HG02852 (cell line): ENCODE results near the gene INAFM2.
A peak's percentile ranks its signal among the peaks of the same experiment; 100 is the strongest.

ENCODE experiments used
- ATAC-seq: cut with Tn5 transposase; IDR thresholded peaks from one replicate; pipeline ENCODE4 v1.9.1; 2021; ENCODE audit warnings: mild to moderate bottlenecking, moderate library complexity; ENCODE audit not compliant: unreplicated experiment

INAFM2 gene

DNA sequence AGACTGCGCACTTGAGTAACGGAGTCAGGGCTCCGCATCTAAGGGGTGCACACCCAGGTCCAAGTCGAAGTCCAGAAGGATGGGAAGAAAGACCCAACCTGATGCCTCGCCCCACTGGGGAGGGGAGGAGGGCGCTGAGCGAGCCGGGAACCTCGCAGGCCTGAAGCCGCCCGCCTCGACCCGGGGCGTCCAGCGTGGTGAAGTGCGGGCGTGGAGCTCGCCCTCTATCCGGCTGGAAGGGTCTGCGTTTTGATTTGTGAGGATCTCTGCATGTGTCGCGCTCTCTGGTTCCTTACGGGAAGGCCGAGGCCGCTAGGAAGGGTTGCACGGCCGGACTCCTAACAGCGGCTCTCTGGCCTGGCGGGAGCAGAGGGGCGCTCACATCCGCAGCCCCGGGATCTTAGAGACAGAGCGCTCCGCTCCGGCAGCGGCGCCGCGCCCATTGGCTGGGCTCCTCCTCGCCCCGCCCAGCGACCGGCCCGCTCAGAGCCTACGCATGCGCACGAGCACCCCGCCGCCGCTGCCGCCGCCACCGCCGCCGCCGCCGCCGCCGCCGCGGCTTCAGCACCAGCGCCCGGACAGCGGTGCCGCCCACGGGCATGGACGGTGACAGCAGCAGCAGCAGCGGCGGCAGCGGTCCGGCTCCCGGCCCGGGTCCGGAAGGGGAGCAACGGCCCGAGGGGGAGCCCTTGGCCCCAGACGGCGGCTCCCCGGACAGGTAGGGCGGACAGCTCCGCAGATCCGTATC lies 34.4 kb downstream of the INAFM2 start, which contains the start of gene DISP2:
TSS of gene DISP2 (plus strand) at position 497 of the 748 bp plus-strand sequence. CDS start at position 600, 103 bp downstream.
- ATAC-seq = peak; percentile 81

DNA sequence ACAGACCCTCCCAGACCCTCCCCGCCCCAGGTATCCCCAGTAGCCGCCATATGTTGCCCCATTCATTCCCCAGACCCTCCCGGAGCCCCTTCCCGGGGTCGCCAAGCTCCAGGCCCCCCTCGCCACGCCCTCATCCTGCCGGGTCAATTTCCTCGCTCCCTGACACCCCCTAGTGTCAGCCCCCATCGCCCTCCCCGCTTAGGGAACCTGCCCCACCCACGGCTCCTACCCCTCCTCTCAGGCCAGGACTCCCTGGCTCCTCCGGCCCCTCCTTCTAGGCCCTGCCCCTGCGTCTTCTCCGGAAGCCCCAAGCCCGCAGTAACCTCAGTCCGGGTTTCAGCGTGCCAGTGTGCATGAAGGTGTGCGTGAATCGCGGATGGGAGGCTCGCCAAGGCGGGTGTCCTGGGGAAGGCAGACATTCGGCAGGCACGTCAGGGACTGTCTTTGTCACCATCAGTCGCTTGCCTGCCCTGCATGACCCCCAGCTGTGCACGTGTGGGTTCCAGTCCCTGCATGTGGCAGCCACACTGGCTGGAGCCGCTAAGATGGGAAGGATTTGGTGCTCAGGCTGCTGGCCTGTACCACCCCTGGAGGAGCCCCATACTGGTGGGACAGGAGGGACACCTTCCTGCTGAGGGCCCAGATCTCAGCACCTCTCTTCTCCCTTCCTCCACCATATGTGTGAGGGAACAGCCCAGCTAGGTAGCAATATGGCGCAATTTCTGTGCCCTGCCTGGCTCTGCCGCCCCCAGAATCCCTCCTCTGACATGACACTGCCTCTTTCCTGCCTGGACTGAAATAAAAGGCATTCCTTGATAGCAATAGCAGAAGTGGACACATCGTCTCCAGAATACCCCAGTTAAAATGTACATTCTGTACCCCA lies 35.2 kb downstream of the INAFM2 start:
- peak; percentile 20 for ATAC-seq

DNA sequence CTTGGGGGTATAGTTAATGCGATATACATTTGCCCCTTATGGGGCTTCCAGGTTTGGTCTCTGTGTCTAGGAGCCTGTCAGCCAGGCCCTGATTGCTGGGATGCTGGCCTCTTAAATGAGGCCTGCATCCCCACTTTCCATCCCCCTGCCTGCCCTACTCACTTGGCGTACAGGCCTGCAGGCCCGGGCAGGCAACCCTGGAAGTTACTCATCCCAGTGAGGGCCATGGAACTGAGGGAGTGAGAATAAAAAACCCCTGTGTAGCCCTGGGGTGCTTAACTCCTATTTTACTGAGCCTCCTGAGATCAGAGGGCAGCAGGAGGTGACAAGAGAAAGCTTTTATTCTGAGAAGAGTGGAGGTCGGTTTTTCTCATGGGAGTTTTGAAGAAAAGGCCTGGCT lies 36.5 kb downstream of the INAFM2 start:
- no peak for ATAC-seq

DNA sequence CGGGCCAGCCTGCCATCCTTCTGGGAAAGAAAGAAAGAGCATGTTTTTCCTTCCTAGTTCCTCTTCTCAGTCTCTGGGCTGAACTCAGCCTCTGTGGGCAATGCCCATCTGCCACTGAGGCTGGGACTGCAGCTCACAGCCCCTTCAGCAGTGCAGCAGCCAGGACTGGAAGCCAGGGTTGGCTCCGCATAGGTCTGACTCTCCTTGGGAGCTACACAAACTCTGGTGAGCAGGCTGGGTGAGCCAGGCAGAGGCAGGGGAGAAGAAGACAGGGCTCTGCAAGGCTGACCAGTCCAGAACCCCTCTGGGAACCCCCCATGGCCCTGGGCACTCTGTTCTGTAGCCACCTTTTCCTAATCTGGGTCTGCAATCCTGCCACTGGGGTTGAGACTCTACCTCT lies 38.1 kb downstream of the INAFM2 start:
- no peak for ATAC-seq

DNA sequence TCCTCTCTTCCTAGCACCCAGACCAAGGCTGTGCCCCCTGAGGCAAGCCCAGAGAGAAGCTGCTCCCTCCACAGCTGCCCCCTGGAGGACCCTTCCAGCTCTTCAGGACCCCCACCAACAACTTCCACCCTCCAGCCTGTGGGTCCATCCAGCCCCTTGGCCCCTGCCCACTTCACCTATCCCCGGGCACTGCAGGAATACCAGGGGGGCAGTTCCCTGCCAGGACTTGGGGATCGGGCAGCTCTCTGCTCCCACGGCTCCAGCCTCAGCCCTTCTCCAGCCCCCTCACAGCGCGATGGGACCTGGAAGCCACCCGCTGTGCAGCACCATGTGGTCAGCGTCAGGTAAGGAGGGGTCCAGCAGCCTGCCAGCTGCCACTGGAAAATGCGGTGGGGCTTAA lies 40.1 kb downstream of the INAFM2 start:
- no peak for ATAC-seq

DNA sequence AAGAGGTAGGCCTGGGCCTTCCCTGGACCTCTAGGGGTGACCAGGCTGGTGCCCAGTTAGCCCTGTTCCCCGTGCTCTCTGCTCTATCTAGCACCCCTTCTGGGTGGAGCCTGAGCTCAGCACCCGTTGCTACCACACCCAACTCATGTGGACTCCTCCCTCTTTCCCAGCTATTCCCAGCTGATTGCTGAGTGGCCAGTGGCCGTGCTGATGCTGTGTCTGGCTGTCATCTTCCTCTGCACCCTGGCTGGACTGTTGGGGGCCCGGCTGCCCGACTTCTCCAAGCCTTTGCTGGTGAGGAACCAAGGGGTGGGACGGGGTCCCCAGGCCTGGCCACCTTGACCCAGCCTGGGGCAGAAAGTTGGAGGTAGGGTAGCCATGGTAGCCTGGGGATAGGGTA lies 40.8 kb downstream of the INAFM2 start:
- ATAC-seq = no peak

DNA sequence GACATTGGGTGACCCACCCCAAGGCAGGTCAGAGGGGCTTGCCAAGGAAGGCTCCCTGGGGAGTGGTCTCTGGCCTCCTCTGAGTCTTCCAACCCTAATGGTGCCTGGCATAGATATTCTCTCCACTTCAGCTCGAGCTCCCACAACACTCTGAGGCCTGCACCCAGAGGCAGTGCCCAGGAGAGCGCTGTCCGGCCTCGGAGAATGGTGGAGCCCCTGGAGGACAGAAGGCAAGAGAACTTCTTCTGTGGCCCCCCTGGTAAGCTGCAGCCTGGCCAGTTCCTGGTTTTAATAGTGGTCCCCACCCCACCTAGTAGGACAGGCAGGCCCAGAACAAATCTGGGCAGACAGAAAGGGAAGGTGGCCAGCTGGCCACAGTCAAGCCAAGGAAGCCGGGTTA lies 41.5 kb downstream of the INAFM2 start:
- no peak for ATAC-seq

DNA sequence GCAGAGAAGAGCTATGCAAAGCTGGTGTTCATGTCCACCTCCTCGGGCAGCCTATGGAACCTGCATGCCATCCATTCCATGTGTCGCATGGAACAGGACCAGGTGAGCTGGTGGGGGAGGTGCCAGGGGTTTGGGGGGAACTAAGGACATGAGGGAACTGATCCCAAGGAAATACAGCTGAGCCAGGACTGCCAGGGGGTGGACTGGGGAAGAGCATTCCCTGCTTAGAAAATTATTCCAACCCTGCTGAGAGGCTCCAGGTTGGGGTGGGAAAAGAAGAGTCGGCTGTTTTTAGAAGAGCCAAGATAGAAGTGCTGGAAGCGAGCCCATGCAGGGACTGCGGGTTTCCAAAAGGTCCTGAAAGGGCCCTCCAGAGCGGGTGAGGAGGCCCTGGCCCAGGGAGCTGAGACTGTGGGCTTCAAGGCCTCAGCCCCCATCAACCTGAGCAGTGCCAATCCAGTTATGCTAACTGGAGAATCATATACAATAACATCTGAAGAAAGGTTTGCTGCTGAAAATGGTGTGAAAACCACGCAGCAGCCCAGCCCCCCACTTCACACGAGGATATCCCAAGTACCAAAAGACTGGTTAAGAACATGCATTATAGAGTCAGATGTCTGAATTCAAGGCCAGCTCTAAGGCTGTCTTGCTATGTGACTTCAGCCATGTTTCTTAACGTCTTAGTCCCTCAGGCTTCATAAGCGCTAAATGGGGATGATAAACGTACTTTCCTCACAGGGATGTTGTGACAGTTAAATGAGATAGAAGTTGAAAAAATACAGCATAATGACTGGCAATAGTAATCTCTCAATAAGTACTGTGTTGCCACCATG lies 42.3 kb downstream of the INAFM2 start:
- no peak for ATAC-seq

DNA sequence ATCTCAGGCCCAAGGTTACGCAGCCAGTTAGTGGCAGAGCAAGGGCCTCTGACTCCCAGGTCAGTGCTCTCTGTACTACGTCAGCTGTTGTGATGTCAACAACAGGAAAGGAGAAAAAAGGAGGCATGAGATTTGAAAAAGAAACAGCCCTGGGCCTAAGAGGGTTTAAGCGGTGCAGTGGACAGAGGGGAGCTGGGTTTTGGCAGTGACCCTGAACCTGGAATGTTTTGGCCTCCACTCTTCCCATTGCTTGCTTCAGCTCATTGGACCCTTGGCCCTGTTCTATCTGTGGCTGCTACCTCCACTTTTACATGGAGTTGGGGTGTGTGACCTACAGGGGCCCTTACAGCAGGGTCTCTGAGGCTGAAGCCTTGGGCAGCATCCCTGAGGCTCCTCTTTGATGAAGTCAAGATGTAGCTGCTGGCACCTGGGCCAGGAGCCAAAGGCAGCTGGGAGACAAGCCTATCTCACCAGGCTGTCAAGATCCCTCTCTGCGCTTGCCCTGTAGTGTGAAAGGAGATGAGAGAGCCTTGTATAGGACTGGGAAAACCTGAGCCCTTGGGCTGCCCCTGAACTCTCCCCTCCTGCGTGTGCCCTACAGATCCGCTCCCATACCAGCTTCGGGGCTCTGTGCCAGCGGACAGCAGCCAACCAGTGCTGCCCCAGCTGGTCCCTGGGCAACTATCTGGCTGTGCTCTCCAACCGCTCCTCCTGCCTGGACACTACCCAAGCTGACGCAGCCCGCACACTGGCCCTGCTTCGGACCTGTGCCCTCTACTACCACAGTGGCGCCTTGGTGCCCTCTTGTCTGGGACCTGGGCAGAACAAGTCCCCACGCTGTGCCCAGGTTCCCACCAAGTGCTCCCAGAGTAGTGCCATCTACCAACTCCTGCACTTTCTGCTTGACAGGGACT lies 43.2 kb downstream of the INAFM2 start:
- no peak for ATAC-seq

DNA sequence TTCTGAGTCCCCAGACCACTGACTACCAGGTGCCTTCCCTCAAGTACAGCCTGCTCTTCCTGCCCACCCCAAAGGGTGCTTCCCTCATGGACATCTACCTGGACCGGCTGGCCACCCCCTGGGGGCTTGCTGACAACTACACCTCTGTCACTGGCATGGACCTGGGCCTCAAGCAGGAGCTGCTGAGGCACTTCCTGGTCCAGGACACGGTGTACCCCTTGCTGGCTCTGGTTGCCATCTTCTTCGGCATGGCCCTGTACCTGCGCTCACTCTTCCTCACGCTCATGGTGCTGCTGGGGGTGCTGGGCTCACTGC lies 43.8 kb downstream of the INAFM2 start:
- no peak for ATAC-seq

DNA sequence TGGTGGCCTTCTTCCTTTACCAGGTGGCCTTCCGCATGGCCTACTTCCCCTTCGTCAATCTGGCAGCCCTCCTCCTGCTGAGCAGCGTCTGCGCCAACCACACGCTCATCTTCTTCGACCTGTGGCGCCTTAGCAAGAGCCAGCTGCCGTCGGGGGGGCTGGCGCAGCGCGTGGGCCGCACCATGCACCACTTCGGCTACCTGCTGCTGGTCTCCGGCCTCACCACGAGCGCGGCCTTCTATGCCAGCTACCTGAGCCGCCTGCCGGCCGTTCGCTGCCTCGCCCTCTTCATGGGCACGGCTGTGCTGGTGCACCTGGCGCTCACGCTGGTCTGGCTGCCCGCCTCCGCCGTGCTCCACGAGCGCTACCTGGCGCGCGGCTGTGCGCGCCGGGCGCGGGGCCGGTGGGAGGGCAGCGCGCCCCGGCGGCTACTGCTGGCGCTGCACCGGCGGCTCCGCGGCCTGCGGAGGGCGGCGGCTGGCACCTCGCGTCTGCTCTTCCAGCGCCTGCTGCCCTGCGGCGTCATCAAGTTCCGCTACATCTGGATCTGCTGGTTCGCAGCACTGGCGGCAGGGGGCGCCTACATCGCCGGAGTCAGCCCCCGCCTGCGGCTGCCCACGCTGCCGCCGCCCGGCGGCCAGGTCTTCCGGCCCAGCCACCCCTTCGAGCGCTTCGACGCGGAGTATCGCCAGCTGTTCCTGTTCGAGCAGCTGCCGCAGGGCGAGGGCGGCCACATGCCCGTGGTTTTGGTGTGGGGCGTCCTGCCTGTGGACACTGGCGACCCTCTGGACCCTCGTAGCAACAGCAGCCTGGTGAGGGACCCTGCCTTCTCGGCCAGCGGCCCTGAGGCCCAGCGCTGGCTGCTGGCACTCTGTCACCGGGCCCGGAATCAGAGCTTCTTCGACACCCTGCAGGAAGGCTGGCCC lies 44.5 kb downstream of the INAFM2 start:
- peak; percentile 80 for ATAC-seq

DNA sequence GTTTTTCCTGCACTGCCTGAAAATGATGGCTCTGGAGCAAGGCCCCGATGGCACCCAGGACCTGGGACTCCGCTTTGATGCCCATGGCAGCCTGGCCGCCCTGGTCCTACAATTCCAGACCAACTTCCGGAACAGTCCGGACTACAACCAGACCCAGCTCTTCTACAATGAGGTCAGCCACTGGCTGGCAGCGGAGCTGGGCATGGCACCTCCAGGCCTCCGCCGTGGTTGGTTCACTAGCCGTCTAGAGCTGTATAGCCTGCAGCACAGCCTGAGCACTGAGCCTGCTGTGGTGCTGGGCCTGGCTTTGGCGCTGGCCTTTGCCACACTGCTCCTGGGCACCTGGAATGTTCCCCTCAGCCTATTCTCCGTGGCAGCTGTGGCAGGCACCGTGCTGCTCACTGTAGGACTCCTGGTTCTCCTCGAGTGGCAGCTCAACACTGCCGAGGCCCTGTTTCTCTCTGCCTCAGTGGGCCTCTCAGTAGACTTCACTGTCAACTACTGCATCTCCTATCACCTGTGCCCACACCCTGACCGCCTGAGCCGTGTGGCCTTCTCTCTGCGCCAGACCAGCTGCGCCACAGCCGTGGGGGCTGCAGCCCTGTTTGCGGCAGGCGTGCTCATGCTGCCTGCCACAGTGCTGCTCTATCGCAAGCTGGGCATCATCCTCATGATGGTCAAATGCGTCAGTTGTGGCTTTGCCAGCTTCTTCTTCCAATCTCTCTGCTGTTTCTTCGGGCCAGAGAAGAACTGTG lies 45.4 kb downstream of the INAFM2 start:
- ATAC-seq = no peak

DNA sequence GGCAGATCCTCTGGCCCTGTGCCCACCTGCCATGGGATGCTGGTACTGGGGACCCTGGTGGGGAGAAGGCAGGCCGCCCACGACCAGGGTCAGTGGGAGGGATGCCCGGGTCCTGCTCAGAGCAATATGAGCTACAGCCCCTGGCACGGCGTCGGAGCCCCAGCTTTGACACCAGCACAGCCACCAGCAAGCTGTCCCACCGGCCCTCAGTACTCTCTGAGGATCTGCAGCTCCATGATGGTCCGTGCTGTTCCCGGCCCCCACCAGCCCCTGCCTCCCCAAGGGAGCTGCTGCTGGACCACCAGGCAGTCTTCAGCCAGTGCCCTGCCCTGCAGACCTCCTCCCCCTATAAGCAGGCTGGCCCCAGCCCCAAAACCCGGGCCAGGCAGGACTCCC lies 46.0 kb downstream of the INAFM2 start:
- ATAC-seq = no peak

DNA sequence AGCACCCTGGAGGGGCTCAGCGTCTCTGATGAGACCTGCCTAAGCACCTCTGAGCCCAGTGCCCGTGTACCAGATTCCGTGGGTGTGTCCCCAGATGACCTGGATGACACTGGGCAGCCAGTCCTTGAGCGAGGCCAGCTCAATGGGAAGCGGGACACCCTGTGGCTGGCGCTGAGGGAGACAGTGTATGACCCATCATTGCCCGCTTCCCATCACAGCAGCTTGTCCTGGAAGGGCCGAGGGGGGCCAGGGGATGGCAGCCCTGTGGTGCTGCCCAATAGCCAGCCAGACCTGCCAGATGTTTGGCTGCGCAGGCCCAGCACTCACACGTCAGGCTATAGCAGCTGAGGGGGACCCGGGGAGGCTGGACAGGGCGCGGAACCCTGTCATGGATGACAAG lies 46.5 kb downstream of the INAFM2 start:
- no peak for ATAC-seq

DNA sequence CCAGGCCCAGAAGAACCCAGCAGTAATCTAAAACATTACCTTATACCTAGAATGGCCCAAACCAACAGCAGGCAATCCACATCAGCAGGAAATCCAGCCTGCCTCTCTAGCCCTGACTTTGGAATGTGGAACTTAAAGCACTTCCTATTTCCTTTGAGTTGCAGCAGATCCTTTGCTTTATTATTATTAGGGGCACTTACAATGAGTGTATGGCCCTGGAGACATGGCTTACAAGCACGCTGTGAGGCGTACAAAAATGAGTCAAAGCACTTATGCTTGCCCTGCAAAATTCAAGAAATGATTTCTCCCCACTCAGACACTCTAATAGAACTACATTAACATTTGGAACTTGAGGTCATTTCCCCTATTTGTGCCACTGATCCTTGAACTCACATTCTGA lies 49.5 kb downstream of the INAFM2 start:
- ATAC-seq = no peak
